Measurements from ENCODE around the gene WIPF3.

Gene WIPF3

DNA sequence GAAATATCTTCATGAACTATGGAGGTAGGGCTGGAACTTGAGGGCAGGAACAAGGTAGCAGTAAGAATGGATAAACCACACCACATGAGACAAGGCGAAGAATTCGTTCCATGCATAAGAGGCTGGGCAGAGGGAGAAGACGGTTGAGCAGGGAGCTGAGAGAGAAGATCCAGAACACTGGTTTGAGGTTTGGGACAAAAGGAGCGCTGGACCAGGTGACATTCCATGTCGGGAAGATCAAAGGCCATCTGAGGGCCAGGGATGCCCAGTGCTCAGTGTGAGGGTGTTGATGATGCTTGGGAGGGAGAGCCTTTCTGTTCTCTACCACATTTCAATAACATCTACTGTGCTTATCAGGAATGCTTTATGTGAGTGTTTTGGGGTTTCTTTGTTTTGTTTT lies 52.8 kb downstream of the WIPF3 start:
- no peak overlapping the region for H3K27ac ChIP-seq
- TF ChIP-seq, protein P1, sequence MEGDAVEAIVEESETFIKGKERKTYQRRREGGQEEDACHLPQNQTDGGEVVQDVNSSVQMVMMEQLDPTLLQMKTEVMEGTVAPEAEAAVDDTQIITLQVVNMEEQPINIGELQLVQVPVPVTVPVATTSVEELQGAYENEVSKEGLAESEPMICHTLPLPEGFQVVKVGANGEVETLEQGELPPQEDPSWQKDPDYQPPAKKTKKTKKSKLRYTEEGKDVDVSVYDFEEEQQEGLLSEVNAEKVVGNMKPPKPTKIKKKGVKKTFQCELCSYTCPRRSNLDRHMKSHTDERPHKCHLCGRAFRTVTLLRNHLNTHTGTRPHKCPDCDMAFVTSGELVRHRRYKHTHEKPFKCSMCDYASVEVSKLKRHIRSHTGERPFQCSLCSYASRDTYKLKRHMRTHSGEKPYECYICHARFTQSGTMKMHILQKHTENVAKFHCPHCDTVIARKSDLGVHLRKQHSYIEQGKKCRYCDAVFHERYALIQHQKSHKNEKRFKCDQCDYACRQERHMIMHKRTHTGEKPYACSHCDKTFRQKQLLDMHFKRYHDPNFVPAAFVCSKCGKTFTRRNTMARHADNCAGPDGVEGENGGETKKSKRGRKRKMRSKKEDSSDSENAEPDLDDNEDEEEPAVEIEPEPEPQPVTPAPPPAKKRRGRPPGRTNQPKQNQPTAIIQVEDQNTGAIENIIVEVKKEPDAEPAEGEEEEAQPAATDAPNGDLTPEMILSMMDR (conservative IDR thresholded peaks at IDR 0.05; ENCODE audit: low read depth): no peak
- CTCF ChIA-PET: interaction anchor here (0.7 kb wide), 1 partner anchor 678 kb away, joined by 3 read pairs; no protein-coding TSS in a partner anchor
- POLR2A ChIA-PET (ENCODE audit: low non-redundant PET): no interaction called here
- no peak for DNase-seq (ENCODE audit: low spot score)

DNA sequence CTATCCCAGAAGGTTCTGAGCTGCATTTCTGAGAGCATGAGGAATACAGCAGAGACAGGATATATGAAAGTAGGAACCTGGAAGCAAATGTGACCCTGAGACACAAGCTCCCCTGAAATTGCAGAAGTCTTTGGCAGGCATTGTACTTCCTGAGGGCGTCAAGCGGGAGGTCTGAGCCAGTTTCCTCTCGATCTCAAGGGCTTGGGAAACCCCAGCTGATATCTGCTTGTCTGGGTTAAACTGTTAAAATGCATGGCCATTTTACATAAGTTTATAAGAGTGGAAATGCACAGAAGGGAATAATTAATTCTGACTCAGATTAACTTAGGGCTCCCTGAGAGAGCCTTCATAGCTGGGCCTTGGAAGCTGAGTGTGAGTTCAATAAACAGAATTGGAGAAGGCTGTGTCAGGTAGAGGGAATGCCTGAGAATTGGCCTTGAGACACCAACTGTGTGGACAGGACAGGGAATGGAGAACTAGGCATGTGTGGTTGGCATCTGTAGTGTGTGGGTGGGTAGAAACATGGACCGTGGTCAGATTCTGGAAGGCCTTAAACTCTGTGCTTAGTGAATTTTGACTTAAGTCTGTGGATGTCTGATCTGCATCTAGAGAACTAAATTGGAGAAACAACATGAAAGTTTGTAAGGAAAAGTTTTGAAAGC lies 53.3 kb downstream of the WIPF3 start:
- H3K27ac ChIP-seq: no peak overlapping the region
- POLR2A ChIA-PET (ENCODE audit: low non-redundant PET): no interaction called here
- TF ChIP-seq, protein P1 (conservative IDR thresholded peaks at IDR 0.05; ENCODE audit: low read depth): no peak
- CTCF ChIA-PET: interaction anchor here (0.7 kb wide), 1 partner anchor 677 kb away, joined by 3 read pairs; no protein-coding TSS in a partner anchor
- no peak for DNase-seq (ENCODE audit: low spot score)

DNA sequence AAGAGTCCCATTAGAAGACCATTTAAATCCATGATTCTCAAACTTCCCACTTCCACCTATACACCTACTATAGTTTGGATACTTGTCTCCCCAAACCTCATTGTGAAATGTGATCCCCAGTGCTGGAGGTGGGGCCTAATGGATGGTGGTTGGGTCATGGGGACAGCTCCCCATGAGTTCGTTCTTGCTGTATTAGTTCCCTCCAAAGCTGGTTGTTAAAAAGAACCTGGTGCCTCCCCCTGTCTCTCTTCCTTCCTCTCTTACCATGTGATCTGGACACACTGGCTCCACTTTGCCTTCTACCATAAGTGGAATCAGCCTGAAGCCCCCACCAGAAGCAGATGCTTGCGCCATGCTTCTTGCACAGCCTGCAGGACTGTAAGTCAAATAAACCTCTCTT lies 53.9 kb downstream of the WIPF3 start:
- TF ChIP-seq, protein P1 (conservative IDR thresholded peaks at IDR 0.05; ENCODE audit: low read depth): no peak
- CTCF ChIA-PET: no interaction called here
- no peak for DNase-seq (ENCODE audit: low spot score)
- no peak overlapping the region for H3K27ac ChIP-seq
- POLR2A ChIA-PET (ENCODE audit: low non-redundant PET): no interaction called here

DNA sequence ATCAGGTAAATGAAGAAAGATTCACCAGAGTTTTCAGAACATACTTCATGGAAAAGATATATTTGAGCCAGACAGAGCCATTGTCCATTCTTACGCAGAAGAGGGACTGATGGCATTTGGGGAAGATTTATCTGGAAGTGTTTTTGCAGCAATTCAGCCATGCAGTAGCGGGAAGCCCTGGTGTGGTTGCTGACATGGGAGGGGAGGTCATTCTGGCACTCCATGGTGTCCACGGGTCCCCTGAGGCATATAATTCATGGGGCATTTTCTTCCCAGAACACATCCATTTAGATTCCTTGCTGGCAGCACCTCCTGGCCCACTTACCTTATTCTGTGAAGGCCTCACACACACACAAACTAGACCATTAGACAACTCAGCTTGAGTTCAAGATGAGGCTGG lies 55.6 kb downstream of the WIPF3 start:
- H3K27ac ChIP-seq: no peak overlapping the region
- TF ChIP-seq, protein P1 (conservative IDR thresholded peaks at IDR 0.05; ENCODE audit: low read depth): no peak
- no peak for DNase-seq (ENCODE audit: low spot score)
- POLR2A ChIA-PET (ENCODE audit: low non-redundant PET): no interaction called here
- CTCF ChIA-PET: no interaction called here

DNA sequence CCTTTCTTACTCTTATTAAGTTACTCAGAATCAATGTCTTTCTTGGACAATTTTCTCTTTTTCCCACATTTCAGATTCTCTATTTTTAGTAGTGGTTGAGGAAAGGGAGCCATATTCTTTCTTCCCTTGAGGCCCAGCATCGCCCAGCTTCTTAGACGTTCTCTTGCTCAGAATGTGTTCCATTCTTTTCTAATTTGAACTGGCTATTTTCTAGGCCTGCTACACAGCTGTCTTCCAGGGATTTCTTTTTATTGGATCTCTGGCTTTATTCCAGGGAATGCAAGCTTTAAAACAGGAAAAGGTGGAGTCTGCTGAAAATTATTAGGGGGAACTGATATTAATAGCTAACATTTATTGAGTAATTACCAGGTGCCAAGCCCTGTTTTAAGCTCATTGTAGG lies 58.3 kb downstream of the WIPF3 start:
- no peak for DNase-seq (ENCODE audit: low spot score)
- TF ChIP-seq, protein P1 (conservative IDR thresholded peaks at IDR 0.05; ENCODE audit: low read depth): no peak
- H3K27ac ChIP-seq: no peak overlapping the region
- ChIA-PET POLR2A (ENCODE audit: low non-redundant PET) (no interaction called here), CTCF (interaction anchor here (0.8 kb wide), 1 partner anchor 599 kb away, joined by 3 read pairs; no protein-coding TSS in a partner anchor)

DNA sequence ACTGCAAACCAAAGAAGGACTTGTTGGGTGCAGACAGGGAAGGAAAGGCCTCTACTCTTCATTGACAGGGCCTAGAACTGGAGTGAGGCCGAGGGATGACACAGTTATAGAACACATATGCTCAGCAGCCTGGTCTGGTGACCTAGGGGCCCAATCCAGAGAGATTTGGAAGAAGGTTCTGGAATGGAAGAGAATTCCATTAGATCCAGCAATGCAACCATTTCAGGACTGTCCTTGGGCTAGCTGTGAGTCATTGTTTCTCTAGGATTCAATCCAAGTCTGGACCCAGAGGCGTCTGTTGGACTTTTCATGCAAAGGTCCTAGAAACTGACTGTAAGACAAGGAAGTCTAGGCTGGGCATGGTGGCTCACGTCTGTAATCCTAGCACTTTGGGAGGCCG lies 59.2 kb downstream of the WIPF3 start:
- H3K27ac ChIP-seq: peak overlapping the region; percentile 15; the same call in 1 of the 2 replicates
- TF ChIP-seq, protein P1 (conservative IDR thresholded peaks at IDR 0.05; ENCODE audit: low read depth): no peak
- peak; percentile 46 for DNase-seq (ENCODE audit: low spot score)
- ChIA-PET POLR2A (ENCODE audit: low non-redundant PET) (no interaction called here), CTCF (interaction anchor here (0.6 kb wide), 1 partner anchor 85 kb away, joined by 4 read pairs; no protein-coding TSS in a partner anchor)
